ENCODE data around the gene FCHO2.

GRCh38 chr5:73094415-73094814 lies 138.6 kb downstream of the FCHO2 start:
- TF ChIP-seq EZH2phosphoT487 (IDR thresholded peaks at IDR 0.05; ENCODE audit: insufficient read depth, low read depth) (no peak), EZH2 (IDR thresholded peaks at IDR 0.05; ENCODE audit: insufficient read depth, poor library complexity, severe bottlenecking) (no peak)

Data from GM23248 (cell line).